ENCODE data around the gene BMP4.

BMP4 gene

GRCh38 chr14:53963320-53964227 is 6.9 kb upstream of the BMP4 start:
- no peak for DNase-seq (ENCODE audit: low read depth)

- DNase-seq (ENCODE audit: low read depth) = no peak
Measured at GRCh38 chr14:53962953-53963319, 6.3 kb upstream of the BMP4 start.

GRCh38 chr14:53958628-53959027 is 2.0 kb upstream of the BMP4 start:
- DNase-seq (ENCODE audit: low read depth) = no peak

- DNase-seq (ENCODE audit: low read depth) = no peak
Measured at GRCh38 chr14:53957739-53958138, 1.1 kb upstream of the BMP4 start.

GRCh38 chr14:53955671-53956426 is 776 bp downstream of the BMP4 start:
- no peak for DNase-seq (ENCODE audit: low read depth)

GRCh38 chr14:53955229-53955556 is 1.4 kb downstream of the BMP4 start:
- no peak for DNase-seq (ENCODE audit: low read depth)

GRCh38 chr14:53954551-53955228 is 1.9 kb downstream of the BMP4 start:
- no peak for DNase-seq (ENCODE audit: low read depth)

GRCh38 chr14:53953828-53954550 is 2.6 kb downstream of the BMP4 start:
- no peak for DNase-seq (ENCODE audit: low read depth)

- DNase-seq (ENCODE audit: low read depth) = peak; percentile 70
Measured at GRCh38 chr14:53953002-53953827, 3.4 kb downstream of the BMP4 start.

GRCh38 chr14:53952533-53952932 is 4.1 kb downstream of the BMP4 start:
- no peak for DNase-seq (ENCODE audit: low read depth)

- no peak for DNase-seq (ENCODE audit: low read depth)
Measured at GRCh38 chr14:53951627-53952303, 4.9 kb downstream of the BMP4 start.

GRCh38 chr14:53951243-53951626 is 5.4 kb downstream of the BMP4 start:
- no peak for DNase-seq (ENCODE audit: low read depth)

GRCh38 chr14:53950031-53950793 is 6.4 kb downstream of the BMP4 start:
- DNase-seq (ENCODE audit: low read depth) = no peak

- DNase-seq (ENCODE audit: low read depth) = no peak
Measured at GRCh38 chr14:53949201-53949600, 7.4 kb downstream of the BMP4 start.

- DNase-seq (ENCODE audit: low read depth) = no peak
Measured at GRCh38 chr14:53948205-53948884, 8.3 kb downstream of the BMP4 start.

- DNase-seq (ENCODE audit: low read depth) = no peak
Measured at GRCh38 chr14:53947452-53948204, 9.0 kb downstream of the BMP4 start.

- no peak for DNase-seq (ENCODE audit: low read depth)
Measured at GRCh38 chr14:53947094-53947445, 9.6 kb downstream of the BMP4 start.

- DNase-seq (ENCODE audit: low read depth) = no peak
Measured at GRCh38 chr14:53946404-53947093, 10.1 kb downstream of the BMP4 start.
